ENCODE results near the gene ARHGAP42.
A peak's percentile ranks its signal among the peaks of the same experiment; 100 is the strongest.

GRCh38 chr11:100817620-100818019, 130.5 kb downstream of the ARHGAP42 start:
- peak; percentile 21 for TF ChIP-seq CTCF (IDR thresholded peaks at IDR 0.05; ENCODE audit: low read depth, low read length, poor library complexity, severe bottlenecking)
- TF ChIP-seq EZH2phosphoT487 (IDR thresholded peaks at IDR 0.05; ENCODE audit: borderline replicate concordance, low read length), result no peak
